SK-N-SH (cell line): Measurements from ENCODE around the gene OR8D1. TPM values are rescaled to one million over a fixed set of nuclear protein-coding genes. Genes with fewer than 3 reads are reported as not detected.

ENCODE experiments used
- CTCF ChIA-PET: fragments of 300-600, 350-600 bp; formaldehyde crosslinking; extraction: SDS; loops from one replicate; lab custom pipeline; 2021; lab: Yijun Ruan, JAX
- POLR2A ChIA-PET: fragments of 350-600 bp; sonication (Branson Sonifier 250); formaldehyde crosslinking; extraction: SDS; loops from one replicate; lab custom pipeline; 2020; ENCODE audit warnings: antibody characterized with exemption, inconsistent platforms; lab: Yijun Ruan, JAX
- DNase-seq: peaks from one replicate; pipeline ENCODE4 v3.0.0; 2012
- H2AFZ ChIP-seq: fragments of 200-600 bp; sonication (generic); 2 replicates; pipeline ENCODE4 v1.8.1; 2016; ENCODE audit warnings: antibody characterized with exemption, mild to moderate bottlenecking, low read depth
- H3F3A ChIP-seq: fragments of 200-600 bp; sonication (generic); replicated peaks from 2 replicates; pipeline ENCODE3; 2016; ENCODE audit warnings: antibody characterized with exemption, mild to moderate bottlenecking; ENCODE audit not compliant: insufficient read depth
- H3K27ac ChIP-seq, 2 experiments: fragments of 200-500 bp in 1 of 2; fragments of 200-600 bp in 1 of 2; sonication (Bioruptor generic) in 1 of 2; sonication (generic), shearing (Covaris generic) in 1 of 2; 2 replicates each; pipeline versions ENCODE4 v1.5.1 to v1.6.1; 2014 to 2016; ENCODE audit warnings: low read depth in 2 of 2, inconsistent platforms in 1 of 2, low read length in 1 of 2, mild to moderate bottlenecking in 1 of 2, mixed read lengths in 1 of 2
- H3K27me3 ChIP-seq: fragments of 200-600 bp; sonication (generic), shearing (Covaris generic); 2 replicates; pipeline ENCODE4 v1.6.1; 2016; ENCODE audit warnings: mixed run types; ENCODE audit not compliant: insufficient read depth
- H3K36me3 ChIP-seq, 2 experiments: fragments of 200-500 bp in 1 of 2; fragments of 200-600 bp in 1 of 2; sonication (Bioruptor generic) in 1 of 2; sonication (generic) in 1 of 2; replicated peaks in 1 of 2; 2 replicates each; pipeline versions ENCODE3 to v1.5.1; 2014 to 2016; ENCODE audit warnings: low read length in 1 of 2, mild to moderate bottlenecking in 1 of 2; ENCODE audit not compliant: insufficient read depth in 2 of 2, control insufficient read depth in 1 of 2
- H3K4me1 ChIP-seq, 2 experiments: fragments of 200-500 bp in 1 of 2; fragments of 200-600 bp in 1 of 2; sonication (Bioruptor generic) in 1 of 2; sonication (generic), shearing (Covaris generic) in 1 of 2; 2 replicates each; pipeline versions ENCODE4 v1.5.1 to v1.6.1; 2014 to 2016; ENCODE audit warnings: low read depth in 1 of 2, low read length in 1 of 2, mixed run types in 1 of 2; ENCODE audit not compliant: insufficient read depth in 2 of 2, control insufficient read depth in 1 of 2
- H3K4me2 ChIP-seq: fragments of 200-600 bp; sonication (generic), shearing (Covaris generic); 2 replicates; pipeline ENCODE4 v1.6.1; 2017; ENCODE audit warnings: mixed run types
- H3K4me3 ChIP-seq, 2 experiments: fragments of 200-500 bp in 1 of 2; fragments of 200-600 bp in 1 of 2; sonication (Bioruptor generic) in 1 of 2; sonication (generic), shearing (Covaris generic) in 1 of 2; 2 replicates each; pipeline versions ENCODE4 v1.5.1 to v1.8.1; 2014 to 2016; ENCODE audit warnings: low read depth in 2 of 2, inconsistent platforms in 1 of 2, low read length in 1 of 2, mild to moderate bottlenecking in 1 of 2, mixed read lengths in 1 of 2, moderate library complexity in 1 of 2
- H3K79me2 ChIP-seq: fragments of 200-600 bp; sonication (generic); 2 replicates; pipeline ENCODE4 v1.8.1; 2017; ENCODE audit warnings: mild to moderate bottlenecking; ENCODE audit not compliant: insufficient read depth
- H3K9ac ChIP-seq: fragments of 200-600 bp; sonication (generic); 2 replicates; pipeline ENCODE4 v1.6.1; 2017; ENCODE audit warnings: mixed run types
- H3K9me2 ChIP-seq: fragments of 200-600 bp; sonication (generic); 2 replicates; pipeline ENCODE4 v1.6.1; 2017; ENCODE audit warnings: mixed run types
- H3K9me3 ChIP-seq: fragments of 200-600 bp; sonication (generic); 2 replicates; pipeline ENCODE4 v1.6.1; 2017; ENCODE audit warnings: mixed run types, mild to moderate bottlenecking, moderate library complexity
- H4K20me1 ChIP-seq: fragments of 200-600 bp; sonication (generic); 2 replicates; pipeline ENCODE4 v1.6.1; 2017; ENCODE audit warnings: mild to moderate bottlenecking, mixed run types; ENCODE audit not compliant: insufficient read depth
- ELF1 ChIP-seq: IDR thresholded peaks from 2 replicates; pipeline ENCODE4 v1.4.0; 2012
- FOXJ3 ChIP-seq: sonication (generic); formaldehyde crosslinking; IDR thresholded peaks from 2 replicates; pipeline ENCODE4 v1.5.1; 2020; ENCODE audit warnings: mild to moderate bottlenecking, missing genetic modification reagents
- FOXM1 ChIP-seq: IDR thresholded peaks from 2 replicates; pipeline ENCODE4 v1.4.0; 2012; ENCODE audit warnings: low read depth, mild to moderate bottlenecking
- GATA2 ChIP-seq: sonication (generic); formaldehyde crosslinking; IDR thresholded peaks from 2 replicates; pipeline ENCODE4 v1.5.0; 2020; ENCODE audit warnings: mild to moderate bottlenecking, missing genetic modification reagents
- JUND ChIP-seq: IDR thresholded peaks from 2 replicates; pipeline ENCODE4 v1.4.0; 2012
- MEF2A ChIP-seq: IDR thresholded peaks from 2 replicates; pipeline ENCODE4 v1.4.0; 2012; ENCODE audit warnings: low read depth, borderline replicate concordance
- NRF1 ChIP-seq: IDR thresholded peaks from 2 replicates; pipeline ENCODE4 v1.6.1; 2012; ENCODE audit warnings: low read depth, mild to moderate bottlenecking, low read length
- RAD21 ChIP-seq: IDR thresholded peaks from 2 replicates; pipeline ENCODE4 v1.6.1; 2012; ENCODE audit warnings: mild to moderate bottlenecking, low read length
- RCOR1 ChIP-seq: fragments of 150-350 bp; IDR thresholded peaks from 2 replicates; pipeline ENCODE4 v1.6.1; 2017; ENCODE audit warnings: antibody characterized with exemption, low read length
- RXRA ChIP-seq: IDR thresholded peaks from 2 replicates; pipeline ENCODE4 v1.4.0; 2012; ENCODE audit warnings: low read depth, mild to moderate bottlenecking, borderline replicate concordance
- TAF1 ChIP-seq: IDR thresholded peaks from 2 replicates; pipeline ENCODE4 v1.6.1; 2012; ENCODE audit warnings: low read depth, mild to moderate bottlenecking, low read length, moderate library complexity, borderline replicate concordance
- TEAD4 ChIP-seq: IDR thresholded peaks from 2 replicates; pipeline ENCODE4 v1.4.0; 2012; ENCODE audit warnings: mild to moderate bottlenecking, borderline replicate concordance; ENCODE audit not compliant: insufficient read depth
- YY1 ChIP-seq: IDR thresholded peaks from 2 replicates; pipeline ENCODE4 v1.4.0; 2012; ENCODE audit warnings: low read depth, mild to moderate bottlenecking
- WGBS: methylation state at CpG from one replicate; pipeline ENCODE4 v1.1.6; 2017; ENCODE audit warnings: low lambda C conversion rate; 5-methylcytosine and 5-hydroxymethylcytosine counted together
- polyA plus RNA-seq, 3 experiments: library from polyadenylated mRNA; depleted of rRNA; stranded (reverse); fragments of >200 nt; gene quantifications; 2 replicates each; pipeline ENCODE4 v1.2.3, GENCODE V29; 2012
- TF ChIP-seq, protein P1 (sequence below): fragments of 150-350 bp; IDR thresholded peaks from 2 replicates; pipeline ENCODE4 v1.6.1; 2017; ENCODE audit warnings: antibody characterized with exemption, low read length, low read depth, borderline replicate concordance
- TF ChIP-seq, protein P2 (sequence below): fragments of 150-350 bp; IDR thresholded peaks from 2 replicates; pipeline ENCODE4 v1.6.1; 2016; ENCODE audit warnings: mild to moderate bottlenecking, low read depth, low read length
- TF ChIP-seq, protein P3 (sequence below): IDR thresholded peaks from 2 replicates; pipeline ENCODE4 v1.4.0; 2012; ENCODE audit warnings: low read depth, borderline replicate concordance
- TF ChIP-seq, protein P4 (sequence below): IDR thresholded peaks from 2 replicates; pipeline ENCODE4 v1.4.0; 2012; ENCODE audit warnings: low read depth, borderline replicate concordance

Gene OR8D1
- polyA plus RNA-seq, 1 of the 3 experiments (the other 2 are of a cell fraction), result not detected

DNA sequence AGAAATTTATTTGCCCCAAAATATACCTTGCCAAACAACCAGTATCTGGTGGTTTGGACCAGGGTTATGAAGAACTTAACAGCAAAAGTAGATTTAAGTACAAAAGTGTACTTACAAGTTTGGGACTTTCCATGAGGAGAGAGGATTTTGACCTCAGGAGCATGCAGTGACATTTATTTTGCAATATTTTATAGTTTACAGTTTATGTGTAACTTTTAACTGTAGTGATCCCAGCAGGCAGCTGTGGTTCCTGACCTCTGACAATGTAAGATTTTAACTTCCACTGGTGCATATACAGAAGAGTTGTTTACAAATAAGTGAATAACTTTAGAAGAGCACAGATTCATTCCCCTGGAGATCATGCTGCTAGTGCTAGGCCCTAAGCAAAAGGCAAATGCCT lies 6.7 kb downstream of the OR8D1 start:
- CTCF ChIA-PET, result interaction anchor here (1.3 kb wide), 1 partner anchor 149 kb away, joined by 4 read pairs; no protein-coding TSS in a partner anchor
- Histone ChIP-seq H3K4me2 (no peak overlapping the region), H3K4me1 (no peaks in the 10 kb centered on the region), H3K9ac (no peak overlapping the region), H4K20me1 (no peaks in the 10 kb centered on the region), H3K27me3 (no peaks in the 10 kb centered on the region; the same call in 1 of the 2 replicates), H3K36me3 (no peaks in the 10 kb centered on the region), H3K4me3 (no peak overlapping the region), H2AFZ (no peak overlapping the region), H3F3A (no peaks in the 10 kb centered on the region), H3K27ac (no peak overlapping the region), H3K79me2 (no peaks in the 10 kb centered on the region), H3K9me3 (no peaks in the 10 kb centered on the region), H3K9me2 (no peaks in the 10 kb centered on the region)
- TF ChIP-seq, protein P1, sequence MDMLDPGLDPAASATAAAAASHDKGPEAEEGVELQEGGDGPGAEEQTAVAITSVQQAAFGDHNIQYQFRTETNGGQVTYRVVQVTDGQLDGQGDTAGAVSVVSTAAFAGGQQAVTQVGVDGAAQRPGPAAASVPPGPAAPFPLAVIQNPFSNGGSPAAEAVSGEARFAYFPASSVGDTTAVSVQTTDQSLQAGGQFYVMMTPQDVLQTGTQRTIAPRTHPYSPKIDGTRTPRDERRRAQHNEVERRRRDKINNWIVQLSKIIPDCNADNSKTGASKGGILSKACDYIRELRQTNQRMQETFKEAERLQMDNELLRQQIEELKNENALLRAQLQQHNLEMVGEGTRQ, result no peak
- TF ChIP-seq YY1, result no peak
- no peak for TF ChIP-seq TAF1
- TF ChIP-seq NRF1, result no peak
- TF ChIP-seq RXRA, result no peak
- TF ChIP-seq, protein P2, sequence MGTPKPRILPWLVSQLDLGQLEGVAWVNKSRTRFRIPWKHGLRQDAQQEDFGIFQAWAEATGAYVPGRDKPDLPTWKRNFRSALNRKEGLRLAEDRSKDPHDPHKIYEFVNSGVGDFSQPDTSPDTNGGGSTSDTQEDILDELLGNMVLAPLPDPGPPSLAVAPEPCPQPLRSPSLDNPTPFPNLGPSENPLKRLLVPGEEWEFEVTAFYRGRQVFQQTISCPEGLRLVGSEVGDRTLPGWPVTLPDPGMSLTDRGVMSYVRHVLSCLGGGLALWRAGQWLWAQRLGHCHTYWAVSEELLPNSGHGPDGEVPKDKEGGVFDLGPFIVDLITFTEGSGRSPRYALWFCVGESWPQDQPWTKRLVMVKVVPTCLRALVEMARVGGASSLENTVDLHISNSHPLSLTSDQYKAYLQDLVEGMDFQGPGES, result no peak
- TF ChIP-seq FOXJ3 (CRISPR knock-in tag), result no peak
- POLR2A ChIA-PET, result no interaction called here
- DNase-seq, result no peak

DNA sequence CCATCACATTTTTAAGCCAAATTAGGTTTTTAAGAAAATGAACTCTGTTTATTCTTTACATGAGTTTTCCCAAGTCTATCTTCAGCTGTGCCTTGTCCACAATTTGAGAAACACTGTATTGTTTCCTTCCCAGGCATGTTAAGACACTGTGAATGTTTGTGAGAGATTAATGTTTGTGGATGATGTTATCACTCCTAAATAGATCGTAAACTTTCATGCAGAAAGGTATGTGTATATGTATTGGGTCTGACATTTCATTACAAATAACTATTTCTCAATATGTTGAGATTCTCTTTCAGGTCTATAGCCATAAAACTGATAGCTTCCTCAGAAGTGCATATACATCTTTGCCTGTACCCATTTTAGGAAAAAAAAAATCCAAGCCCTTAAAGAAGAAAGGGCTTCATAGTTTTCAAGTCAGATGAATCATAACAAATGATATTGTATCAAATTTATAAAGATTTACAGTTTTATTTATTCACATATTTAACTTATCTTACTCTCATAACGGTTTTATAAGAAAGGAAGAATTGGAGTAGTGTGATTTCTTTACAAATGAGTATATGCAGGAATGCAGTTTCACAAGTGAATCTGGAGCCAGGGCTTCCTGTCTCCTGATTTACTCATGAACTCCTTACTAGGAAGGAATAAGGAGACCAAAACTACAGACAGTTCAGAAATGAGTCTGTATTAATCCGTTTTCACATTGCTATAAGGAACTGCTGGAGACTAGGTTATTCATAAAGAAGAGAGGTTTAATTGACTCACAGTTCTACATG lies 11.2 kb downstream of the OR8D1 start:
- Histone ChIP-seq H3K36me3 (no peaks in the 10 kb centered on the region), H3K4me2 (no peak overlapping the region), H3K79me2 (no peaks in the 10 kb centered on the region), H4K20me1 (no peaks in the 10 kb centered on the region), H3F3A (no peaks in the 10 kb centered on the region), H3K27me3 (no peaks in the 10 kb centered on the region), H3K9ac (no peak overlapping the region), H3K4me3 (no peak overlapping the region), H3K9me2 (no peaks in the 10 kb centered on the region), H3K4me1 (no peaks in the 10 kb centered on the region), H2AFZ (no peak overlapping the region), H3K9me3 (no peaks in the 10 kb centered on the region), H3K27ac (no peak overlapping the region)
- POLR2A ChIA-PET, result no interaction called here
- no peak for TF ChIP-seq TEAD4
- no peak for TF ChIP-seq YY1
- TF ChIP-seq RXRA, result no peak
- TF ChIP-seq, protein P3, sequence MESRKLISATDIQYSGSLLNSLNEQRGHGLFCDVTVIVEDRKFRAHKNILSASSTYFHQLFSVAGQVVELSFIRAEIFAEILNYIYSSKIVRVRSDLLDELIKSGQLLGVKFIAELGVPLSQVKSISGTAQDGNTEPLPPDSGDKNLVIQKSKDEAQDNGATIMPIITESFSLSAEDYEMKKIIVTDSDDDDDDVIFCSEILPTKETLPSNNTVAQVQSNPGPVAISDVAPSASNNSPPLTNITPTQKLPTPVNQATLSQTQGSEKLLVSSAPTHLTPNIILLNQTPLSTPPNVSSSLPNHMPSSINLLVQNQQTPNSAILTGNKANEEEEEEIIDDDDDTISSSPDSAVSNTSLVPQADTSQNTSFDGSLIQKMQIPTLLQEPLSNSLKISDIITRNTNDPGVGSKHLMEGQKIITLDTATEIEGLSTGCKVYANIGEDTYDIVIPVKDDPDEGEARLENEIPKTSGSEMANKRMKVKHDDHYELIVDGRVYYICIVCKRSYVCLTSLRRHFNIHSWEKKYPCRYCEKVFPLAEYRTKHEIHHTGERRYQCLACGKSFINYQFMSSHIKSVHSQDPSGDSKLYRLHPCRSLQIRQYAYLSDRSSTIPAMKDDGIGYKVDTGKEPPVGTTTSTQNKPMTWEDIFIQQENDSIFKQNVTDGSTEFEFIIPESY, result no peak
- TF ChIP-seq, protein P4, sequence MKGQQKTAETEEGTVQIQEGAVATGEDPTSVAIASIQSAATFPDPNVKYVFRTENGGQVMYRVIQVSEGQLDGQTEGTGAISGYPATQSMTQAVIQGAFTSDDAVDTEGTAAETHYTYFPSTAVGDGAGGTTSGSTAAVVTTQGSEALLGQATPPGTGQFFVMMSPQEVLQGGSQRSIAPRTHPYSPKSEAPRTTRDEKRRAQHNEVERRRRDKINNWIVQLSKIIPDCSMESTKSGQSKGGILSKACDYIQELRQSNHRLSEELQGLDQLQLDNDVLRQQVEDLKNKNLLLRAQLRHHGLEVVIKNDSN, result no peak
- TF ChIP-seq MEF2A, result no peak
- TF ChIP-seq RAD21, result no peak
- TF ChIP-seq, protein P2, result no peak
- no peak for TF ChIP-seq RCOR1
- TF ChIP-seq JUND, result no peak
- TF ChIP-seq FOXM1, result no peak
- TF ChIP-seq ELF1, result no peak
- TF ChIP-seq GATA2, result no peak
- CTCF ChIA-PET, result no interaction called here
- under 1% methylated on average over 3 of the region's 3 CpGs for WGBS
- no peak for DNase-seq
